SK-N-SH treated with all-trans-retinoic acid at 6 μM for 48 hours (cell line): ENCODE data around the gene HDAC8.

Experiments used
- ATAC-seq: fragments of 200-7000 bp; cut with Tn5 transposase; 3 replicates; pipeline ENCODE4 v1.9.1; 2020; ENCODE audit warnings: mild to moderate bottlenecking, moderate library complexity
- ARNTL ChIP-seq: fragments of 450-650 bp; formaldehyde crosslinking; IDR thresholded peaks from 2 replicates; pipeline ENCODE4 v1.5.0; 2020; ENCODE audit warnings: low read depth, mild to moderate bottlenecking, moderate library complexity, borderline replicate concordance
- CSDC2 ChIP-seq: fragments of 250-450 bp; sonication (Bioruptor Pico); IDR thresholded peaks from 2 replicates; pipeline ENCODE4 v1.5.0; 2020; ENCODE audit warnings: mild to moderate bottlenecking, moderate library complexity
- ESRRG ChIP-seq: fragments of 250-450 bp; sonication (Bioruptor Pico); IDR thresholded peaks from 2 replicates; pipeline ENCODE4 v1.6.1; 2021; ENCODE audit warnings: mild to moderate bottlenecking
- GLIS3 ChIP-seq: fragments of 250-450 bp; sonication (Bioruptor Pico); IDR thresholded peaks from 2 replicates; pipeline ENCODE4 v1.5.0; 2020; ENCODE audit warnings: mild to moderate bottlenecking, moderate library complexity
- ISL1 ChIP-seq: fragments of 250-450 bp; sonication (Bioruptor Pico); IDR thresholded peaks from 2 replicates; pipeline ENCODE4 v2.1.2; 2022; ENCODE audit warnings: mild to moderate bottlenecking, moderate library complexity
- OSR1 ChIP-seq: fragments of 250-450 bp; sonication (Bioruptor Pico); IDR thresholded peaks from 2 replicates; pipeline ENCODE4 v1.8.0; 2022; ENCODE audit warnings: moderate library complexity, mild to moderate bottlenecking, inconsistent platforms
- PPARA ChIP-seq: fragments of 250-450 bp; sonication (Bioruptor Pico); IDR thresholded peaks from 2 replicates; pipeline ENCODE4 v1.5.0; 2020; ENCODE audit warnings: mild to moderate bottlenecking, borderline replicate concordance
- RARB ChIP-seq: fragments of 250-450 bp; sonication (Bioruptor Pico); IDR thresholded peaks from 2 replicates; pipeline ENCODE4 v1.8.0; 2021; ENCODE audit warnings: mild to moderate bottlenecking, moderate library complexity
- SNAI2 ChIP-seq: fragments of 250-450 bp; sonication (Bioruptor Pico); IDR thresholded peaks from 2 replicates; pipeline ENCODE4 v1.5.0; 2020; ENCODE audit warnings: mild to moderate bottlenecking, moderate library complexity
- TCF4 ChIP-seq: fragments of 250-450 bp; sonication (Bioruptor Pico); IDR thresholded peaks from 2 replicates; pipeline ENCODE4 v1.8.0; 2021; ENCODE audit warnings: mild to moderate bottlenecking, moderate library complexity, borderline replicate concordance
- TOX ChIP-seq: fragments of 250-450 bp; sonication (Bioruptor Pico); IDR thresholded peaks from 2 replicates; pipeline ENCODE4 v1.8.0; 2021; ENCODE audit warnings: mild to moderate bottlenecking, moderate library complexity, borderline replicate concordance
- ZC3H10 ChIP-seq: fragments of 250-450 bp; sonication (Bioruptor Pico); IDR thresholded peaks from 2 replicates; pipeline ENCODE4 v1.5.1; 2021; ENCODE audit warnings: mild to moderate bottlenecking, moderate library complexity
- ZFP3 ChIP-seq: fragments of 250-450 bp; sonication (Bioruptor Pico); IDR thresholded peaks from 2 replicates; pipeline ENCODE4 v1.5.0; 2020; ENCODE audit warnings: mild to moderate bottlenecking, moderate library complexity
- ZFP30 ChIP-seq: fragments of 450-650 bp; formaldehyde crosslinking; IDR thresholded peaks from 2 replicates; pipeline ENCODE4 v1.5.0; 2022; ENCODE audit warnings: mild to moderate bottlenecking, moderate library complexity
- ZNF565 ChIP-seq: fragments of 450-650 bp; formaldehyde crosslinking; conservative IDR thresholded peaks from 2 replicates; pipeline ENCODE4 v1.5.0; 2020; ENCODE audit warnings: low read depth, mild to moderate bottlenecking, moderate library complexity
- ZNF70 ChIP-seq: fragments of 450-650 bp; formaldehyde crosslinking; IDR thresholded peaks from 2 replicates; pipeline ENCODE4 v1.5.0; 2020; ENCODE audit warnings: mild to moderate bottlenecking, moderate library complexity
- ZNF8 ChIP-seq: fragments of 450-650 bp; formaldehyde crosslinking; IDR thresholded peaks from 2 replicates; pipeline ENCODE4 v1.5.0; 2020; ENCODE audit warnings: mild to moderate bottlenecking, moderate library complexity
- TF ChIP-seq, protein P1 (sequence below): fragments of 250-450 bp; sonication (Bioruptor Pico); IDR thresholded peaks from 2 replicates; pipeline ENCODE4 v1.5.1; 2020; ENCODE audit warnings: low read depth, mild to moderate bottlenecking, moderate library complexity
- TF ChIP-seq, protein P2 (sequence below): fragments of 250-450 bp; sonication (Bioruptor Pico); IDR thresholded peaks from 2 replicates; pipeline ENCODE4 v1.8.0; 2020; ENCODE audit warnings: mild to moderate bottlenecking, moderate library complexity, borderline replicate concordance
- TF ChIP-seq, protein P3 (sequence below): fragments of 250-450 bp; sonication (Bioruptor Pico); IDR thresholded peaks from 2 replicates; pipeline ENCODE4 v1.8.0; 2021; ENCODE audit warnings: low read depth, mild to moderate bottlenecking, moderate library complexity, borderline replicate concordance
- TF ChIP-seq, protein P4 (sequence below): fragments of 250-450 bp; sonication (Bioruptor Pico); IDR thresholded peaks from 2 replicates; pipeline ENCODE4 v1.5.0; 2020; ENCODE audit warnings: mild to moderate bottlenecking, moderate library complexity
- TF ChIP-seq, protein P5 (sequence below): fragments of 250-450 bp; sonication (Bioruptor Pico); IDR thresholded peaks from 2 replicates; pipeline ENCODE4 v1.5.1; 2021; ENCODE audit warnings: mild to moderate bottlenecking, moderate library complexity

HDAC8 gene

DNA sequence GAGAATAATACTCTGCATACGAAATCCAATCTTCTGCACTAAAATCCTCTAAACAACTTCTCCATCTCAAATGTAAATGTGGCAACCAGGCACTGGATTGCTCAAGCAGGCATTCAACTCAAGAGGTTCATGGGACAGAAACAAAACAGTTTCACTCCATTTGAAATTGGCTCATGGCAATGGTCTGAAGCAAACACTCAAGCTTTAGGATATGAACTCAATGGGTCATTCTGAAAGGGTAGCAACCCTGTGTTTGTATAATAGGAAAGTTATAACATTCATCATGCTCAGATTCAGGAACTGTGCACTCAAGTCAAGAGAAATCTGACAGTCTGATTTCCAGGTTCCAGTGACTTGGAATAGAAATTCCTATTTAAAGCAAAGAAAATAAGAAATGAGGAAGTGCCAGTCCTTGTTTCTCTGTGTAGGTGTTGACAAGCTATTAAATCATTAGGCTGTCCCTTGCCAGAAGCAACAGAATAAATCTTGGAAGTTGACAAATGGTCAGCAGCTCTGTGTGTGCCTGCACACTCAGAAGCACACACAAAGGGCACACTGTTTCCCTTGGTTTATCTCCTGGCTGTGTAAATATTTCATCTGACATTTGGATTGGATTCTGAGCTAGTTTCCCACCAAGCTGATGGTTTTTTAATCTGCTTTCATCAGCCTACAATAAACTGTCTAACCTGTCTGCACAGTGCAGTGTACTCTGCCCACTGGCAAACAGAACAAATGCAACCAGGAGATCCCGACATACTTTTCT is 191.0 kb downstream of the HDAC8 start:
- TF ChIP-seq, protein P1, sequence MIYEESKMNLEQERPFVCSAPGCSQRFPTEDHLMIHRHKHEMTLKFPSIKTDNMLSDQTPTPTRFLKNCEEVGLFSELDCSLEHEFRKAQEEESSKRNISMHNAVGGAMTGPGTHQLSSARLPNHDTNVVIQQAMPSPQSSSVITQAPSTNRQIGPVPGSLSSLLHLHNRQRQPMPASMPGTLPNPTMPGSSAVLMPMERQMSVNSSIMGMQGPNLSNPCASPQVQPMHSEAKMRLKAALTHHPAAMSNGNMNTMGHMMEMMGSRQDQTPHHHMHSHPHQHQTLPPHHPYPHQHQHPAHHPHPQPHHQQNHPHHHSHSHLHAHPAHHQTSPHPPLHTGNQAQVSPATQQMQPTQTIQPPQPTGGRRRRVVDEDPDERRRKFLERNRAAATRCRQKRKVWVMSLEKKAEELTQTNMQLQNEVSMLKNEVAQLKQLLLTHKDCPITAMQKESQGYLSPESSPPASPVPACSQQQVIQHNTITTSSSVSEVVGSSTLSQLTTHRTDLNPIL, result no peak
- no peak for TF ChIP-seq ZNF8
- no peak for TF ChIP-seq ESRRG (CRISPR knock-in tag)
- TF ChIP-seq ARNTL (CRISPR knock-in tag), result no peak
- TF ChIP-seq, protein P2, sequence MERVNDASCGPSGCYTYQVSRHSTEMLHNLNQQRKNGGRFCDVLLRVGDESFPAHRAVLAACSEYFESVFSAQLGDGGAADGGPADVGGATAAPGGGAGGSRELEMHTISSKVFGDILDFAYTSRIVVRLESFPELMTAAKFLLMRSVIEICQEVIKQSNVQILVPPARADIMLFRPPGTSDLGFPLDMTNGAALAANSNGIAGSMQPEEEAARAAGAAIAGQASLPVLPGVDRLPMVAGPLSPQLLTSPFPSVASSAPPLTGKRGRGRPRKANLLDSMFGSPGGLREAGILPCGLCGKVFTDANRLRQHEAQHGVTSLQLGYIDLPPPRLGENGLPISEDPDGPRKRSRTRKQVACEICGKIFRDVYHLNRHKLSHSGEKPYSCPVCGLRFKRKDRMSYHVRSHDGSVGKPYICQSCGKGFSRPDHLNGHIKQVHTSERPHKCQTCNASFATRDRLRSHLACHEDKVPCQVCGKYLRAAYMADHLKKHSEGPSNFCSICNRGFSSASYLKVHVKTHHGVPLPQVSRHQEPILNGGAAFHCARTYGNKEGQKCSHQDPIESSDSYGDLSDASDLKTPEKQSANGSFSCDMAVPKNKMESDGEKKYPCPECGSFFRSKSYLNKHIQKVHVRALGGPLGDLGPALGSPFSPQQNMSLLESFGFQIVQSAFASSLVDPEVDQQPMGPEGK (CRISPR knock-in tag), result no peak
- ATAC-seq, result no peak

DNA sequence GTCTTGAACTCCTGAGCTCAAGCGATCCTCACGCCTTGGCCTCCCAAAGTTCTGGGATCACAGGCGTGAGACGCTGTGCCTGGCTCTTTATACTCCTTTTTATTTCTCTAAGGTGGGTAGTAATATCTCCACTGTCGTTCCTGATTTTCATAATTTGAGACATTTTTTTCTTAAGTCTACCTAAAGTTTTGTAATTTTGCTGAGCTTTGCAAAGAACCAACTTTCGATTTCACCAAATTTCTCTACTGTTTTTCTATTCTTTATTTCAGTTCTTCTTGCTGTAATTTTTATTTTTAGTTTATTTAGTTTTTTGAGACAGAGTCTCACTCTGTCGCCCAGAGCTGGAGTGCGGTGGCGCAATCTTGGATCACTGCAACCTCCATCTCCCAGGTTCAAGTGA is 196.5 kb downstream of the HDAC8 start:
- no peak for ATAC-seq
- no peak for TF ChIP-seq ZFP3 (CRISPR knock-in tag)
- TF ChIP-seq, protein P3, sequence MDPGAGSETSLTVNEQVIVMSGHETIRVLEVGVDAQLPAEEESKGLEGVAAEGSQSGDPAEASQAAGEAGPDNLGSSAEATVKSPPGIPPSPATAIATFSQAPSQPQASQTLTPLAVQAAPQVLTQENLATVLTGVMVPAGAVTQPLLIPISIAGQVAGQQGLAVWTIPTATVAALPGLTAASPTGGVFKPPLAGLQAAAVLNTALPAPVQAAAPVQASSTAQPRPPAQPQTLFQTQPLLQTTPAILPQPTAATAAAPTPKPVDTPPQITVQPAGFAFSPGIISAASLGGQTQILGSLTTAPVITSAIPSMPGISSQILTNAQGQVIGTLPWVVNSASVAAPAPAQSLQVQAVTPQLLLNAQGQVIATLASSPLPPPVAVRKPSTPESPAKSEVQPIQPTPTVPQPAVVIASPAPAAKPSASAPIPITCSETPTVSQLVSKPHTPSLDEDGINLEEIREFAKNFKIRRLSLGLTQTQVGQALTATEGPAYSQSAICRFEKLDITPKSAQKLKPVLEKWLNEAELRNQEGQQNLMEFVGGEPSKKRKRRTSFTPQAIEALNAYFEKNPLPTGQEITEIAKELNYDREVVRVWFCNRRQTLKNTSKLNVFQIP, result no peak
- TF ChIP-seq CSDC2 (CRISPR knock-in tag), result no peak
- TF ChIP-seq PPARA (CRISPR knock-in tag), result no peak
- TF ChIP-seq TOX (CRISPR knock-in tag), result no peak
- no peak for TF ChIP-seq ZNF70 (CRISPR knock-in tag)
- TF ChIP-seq ZNF565 (CRISPR knock-in tag), result no peak
- TF ChIP-seq, protein P2 (CRISPR knock-in tag), result no peak
- no peak for TF ChIP-seq ISL1 (CRISPR knock-in tag)
- TF ChIP-seq ZNF8, result no peak
- no peak for TF ChIP-seq ZC3H10
- no peak for TF ChIP-seq OSR1
- TF ChIP-seq SNAI2 (CRISPR knock-in tag), result no peak

DNA sequence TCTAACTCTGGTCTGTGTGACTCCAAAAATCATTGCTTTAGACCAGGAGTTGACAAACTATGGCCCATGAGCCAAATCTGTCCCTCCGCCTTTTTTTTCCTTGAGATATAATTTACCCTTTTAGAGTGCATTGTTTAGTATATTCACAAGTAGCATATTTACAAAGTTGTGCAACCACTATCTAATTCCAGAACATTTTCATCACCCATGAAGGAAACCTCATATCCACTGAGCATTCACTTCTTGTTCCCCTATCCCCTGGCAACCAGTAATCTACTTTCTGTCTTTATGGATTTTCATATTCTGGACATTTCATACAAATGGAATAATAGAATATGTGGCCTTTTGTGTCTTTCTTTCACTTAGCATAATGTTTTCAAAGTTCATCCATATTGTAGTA is 199.5 kb downstream of the HDAC8 start:
- no peak for ATAC-seq
- no peak for TF ChIP-seq SNAI2 (CRISPR knock-in tag)
- no peak for TF ChIP-seq ZNF70 (CRISPR knock-in tag)
- TF ChIP-seq GLIS3, result no peak
- TF ChIP-seq, protein P4, sequence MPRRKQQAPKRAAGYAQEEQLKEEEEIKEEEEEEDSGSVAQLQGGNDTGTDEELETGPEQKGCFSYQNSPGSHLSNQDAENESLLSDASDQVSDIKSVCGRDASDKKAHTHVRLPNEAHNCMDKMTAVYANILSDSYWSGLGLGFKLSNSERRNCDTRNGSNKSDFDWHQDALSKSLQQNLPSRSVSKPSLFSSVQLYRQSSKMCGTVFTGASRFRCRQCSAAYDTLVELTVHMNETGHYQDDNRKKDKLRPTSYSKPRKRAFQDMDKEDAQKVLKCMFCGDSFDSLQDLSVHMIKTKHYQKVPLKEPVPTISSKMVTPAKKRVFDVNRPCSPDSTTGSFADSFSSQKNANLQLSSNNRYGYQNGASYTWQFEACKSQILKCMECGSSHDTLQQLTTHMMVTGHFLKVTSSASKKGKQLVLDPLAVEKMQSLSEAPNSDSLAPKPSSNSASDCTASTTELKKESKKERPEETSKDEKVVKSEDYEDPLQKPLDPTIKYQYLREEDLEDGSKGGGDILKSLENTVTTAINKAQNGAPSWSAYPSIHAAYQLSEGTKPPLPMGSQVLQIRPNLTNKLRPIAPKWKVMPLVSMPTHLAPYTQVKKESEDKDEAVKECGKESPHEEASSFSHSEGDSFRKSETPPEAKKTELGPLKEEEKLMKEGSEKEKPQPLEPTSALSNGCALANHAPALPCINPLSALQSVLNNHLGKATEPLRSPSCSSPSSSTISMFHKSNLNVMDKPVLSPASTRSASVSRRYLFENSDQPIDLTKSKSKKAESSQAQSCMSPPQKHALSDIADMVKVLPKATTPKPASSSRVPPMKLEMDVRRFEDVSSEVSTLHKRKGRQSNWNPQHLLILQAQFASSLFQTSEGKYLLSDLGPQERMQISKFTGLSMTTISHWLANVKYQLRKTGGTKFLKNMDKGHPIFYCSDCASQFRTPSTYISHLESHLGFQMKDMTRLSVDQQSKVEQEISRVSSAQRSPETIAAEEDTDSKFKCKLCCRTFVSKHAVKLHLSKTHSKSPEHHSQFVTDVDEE (CRISPR knock-in tag), result no peak
- TF ChIP-seq ZFP3 (CRISPR knock-in tag), result no peak
- no peak for TF ChIP-seq ZNF8
- no peak for TF ChIP-seq ISL1 (CRISPR knock-in tag)
- TF ChIP-seq TCF4 (CRISPR knock-in tag), result no peak
- no peak for TF ChIP-seq ZFP30 (CRISPR knock-in tag)
- no peak for TF ChIP-seq ESRRG (CRISPR knock-in tag)
- TF ChIP-seq, protein P5, sequence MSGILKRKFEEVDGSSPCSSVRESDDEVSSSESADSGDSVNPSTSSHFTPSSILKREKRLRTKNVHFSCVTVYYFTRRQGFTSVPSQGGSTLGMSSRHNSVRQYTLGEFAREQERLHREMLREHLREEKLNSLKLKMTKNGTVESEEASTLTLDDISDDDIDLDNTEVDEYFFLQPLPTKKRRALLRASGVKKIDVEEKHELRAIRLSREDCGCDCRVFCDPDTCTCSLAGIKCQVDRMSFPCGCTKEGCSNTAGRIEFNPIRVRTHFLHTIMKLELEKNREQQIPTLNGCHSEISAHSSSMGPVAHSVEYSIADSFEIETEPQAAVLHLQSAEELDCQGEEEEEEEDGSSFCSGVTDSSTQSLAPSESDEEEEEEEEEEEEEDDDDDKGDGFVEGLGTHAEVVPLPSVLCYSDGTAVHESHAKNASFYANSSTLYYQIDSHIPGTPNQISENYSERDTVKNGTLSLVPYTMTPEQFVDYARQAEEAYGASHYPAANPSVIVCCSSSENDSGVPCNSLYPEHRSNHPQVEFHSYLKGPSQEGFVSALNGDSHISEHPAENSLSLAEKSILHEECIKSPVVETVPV (CRISPR knock-in tag), result no peak
- TF ChIP-seq ZNF565 (CRISPR knock-in tag), result no peak
- no peak for TF ChIP-seq RARB (CRISPR knock-in tag)
- TF ChIP-seq TOX (CRISPR knock-in tag), result no peak
- no peak for TF ChIP-seq PPARA (CRISPR knock-in tag)
